CD4-positive, alpha-beta T cell treated with Interleukin-15 for 1 hour (primary cell): ENCODE results near the gene SNX9.
"Not testable (repeated sequence)": the region's sequence is repeated elsewhere in the genome, so short reads cannot be mapped to it uniquely, and the experiment has no call there.

Source experiments
- DNase-seq: peaks from one replicate; pipeline ENCODE4 v3.0.0-alpha.2; 2020

Gene SNX9

DNA sequence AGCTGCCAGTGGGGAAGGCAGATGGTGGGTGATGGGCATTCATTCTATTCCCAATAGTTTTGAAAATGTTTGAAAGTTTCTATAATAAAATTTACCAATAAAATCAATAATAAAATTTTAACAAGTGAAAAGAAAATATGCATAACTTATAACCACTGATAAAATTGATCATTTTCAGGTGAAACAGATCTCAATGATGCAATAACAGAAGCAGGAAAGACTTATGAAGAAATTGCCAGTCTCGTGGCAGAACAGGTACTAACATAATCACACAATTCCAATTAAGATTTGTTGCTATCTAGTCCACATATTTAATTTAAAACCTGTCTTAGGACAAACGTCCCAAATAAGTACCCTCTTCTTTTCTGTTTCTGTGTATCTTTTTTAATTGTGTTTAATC lies 112.7 kb downstream of the SNX9 start:
- no peak for DNase-seq

- no peak for DNase-seq
Measured at GRCh38 chr6:157937318-157937717, 114.3 kb downstream of the SNX9 start.

- no peak for DNase-seq
Measured at GRCh38 chr6:157937916-157938315, 114.9 kb downstream of the SNX9 start.

- not testable (repeated sequence) for DNase-seq
Measured at GRCh38 chr6:157940375-157941036, 117.5 kb downstream of the SNX9 start.

DNA sequence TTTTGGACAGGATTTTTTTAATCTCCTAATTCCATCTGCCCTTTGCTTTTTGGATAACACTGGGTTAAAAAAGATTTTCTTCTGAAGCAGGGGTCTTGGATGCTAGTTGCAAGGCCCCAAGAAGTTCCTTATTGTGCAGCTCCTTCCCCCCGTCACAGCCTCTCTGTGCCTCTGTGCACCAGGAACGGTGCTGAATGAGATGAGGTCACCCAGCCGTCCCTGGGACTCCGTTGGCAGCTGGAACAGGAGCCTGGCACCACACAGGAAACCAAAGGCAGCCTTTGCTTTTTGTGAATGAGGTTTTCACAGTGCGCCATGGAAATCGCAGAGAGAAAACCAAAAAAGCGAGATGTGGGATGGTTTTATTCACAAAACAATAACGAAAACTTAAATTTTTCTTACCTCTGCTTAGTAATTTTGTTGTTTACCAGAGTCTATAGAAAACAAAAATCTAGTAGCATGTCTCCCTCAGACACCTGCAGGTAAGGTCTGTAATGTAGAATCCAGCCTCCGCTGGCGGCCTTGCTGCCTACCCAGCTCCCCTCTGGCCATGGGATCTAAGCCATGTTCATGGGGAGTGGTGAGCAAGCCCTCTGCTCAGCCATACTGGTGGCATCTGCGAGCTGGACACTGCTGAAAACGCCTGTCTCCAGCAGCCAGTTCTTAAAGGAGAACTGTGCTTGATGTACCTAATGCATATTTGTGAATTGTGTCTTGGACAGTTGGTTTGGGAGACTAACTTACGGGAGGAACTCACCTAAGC lies 118.2 kb downstream of the SNX9 start:
- DNase-seq = no peak

DNA sequence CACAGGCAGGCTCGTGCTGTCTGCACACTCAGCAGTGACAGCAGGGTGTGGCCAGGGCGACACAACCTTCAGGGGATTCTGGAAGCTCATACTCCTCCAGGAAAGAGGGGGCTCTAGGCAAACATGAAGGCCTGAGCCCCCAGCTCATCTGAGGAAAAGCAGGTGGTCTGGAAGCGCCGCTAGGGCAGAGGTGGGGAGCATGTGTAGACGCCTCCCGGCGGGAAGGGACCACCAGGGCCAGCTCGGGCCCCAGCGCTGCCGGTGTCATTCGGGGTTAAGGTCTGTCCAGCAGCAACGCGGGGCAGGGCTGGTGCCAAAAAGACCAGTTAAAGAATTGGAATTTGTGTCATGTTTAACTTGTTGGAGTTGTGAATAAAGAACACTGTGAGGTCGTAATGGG lies 119.3 kb downstream of the SNX9 start:
- DNase-seq = no peak

DNA sequence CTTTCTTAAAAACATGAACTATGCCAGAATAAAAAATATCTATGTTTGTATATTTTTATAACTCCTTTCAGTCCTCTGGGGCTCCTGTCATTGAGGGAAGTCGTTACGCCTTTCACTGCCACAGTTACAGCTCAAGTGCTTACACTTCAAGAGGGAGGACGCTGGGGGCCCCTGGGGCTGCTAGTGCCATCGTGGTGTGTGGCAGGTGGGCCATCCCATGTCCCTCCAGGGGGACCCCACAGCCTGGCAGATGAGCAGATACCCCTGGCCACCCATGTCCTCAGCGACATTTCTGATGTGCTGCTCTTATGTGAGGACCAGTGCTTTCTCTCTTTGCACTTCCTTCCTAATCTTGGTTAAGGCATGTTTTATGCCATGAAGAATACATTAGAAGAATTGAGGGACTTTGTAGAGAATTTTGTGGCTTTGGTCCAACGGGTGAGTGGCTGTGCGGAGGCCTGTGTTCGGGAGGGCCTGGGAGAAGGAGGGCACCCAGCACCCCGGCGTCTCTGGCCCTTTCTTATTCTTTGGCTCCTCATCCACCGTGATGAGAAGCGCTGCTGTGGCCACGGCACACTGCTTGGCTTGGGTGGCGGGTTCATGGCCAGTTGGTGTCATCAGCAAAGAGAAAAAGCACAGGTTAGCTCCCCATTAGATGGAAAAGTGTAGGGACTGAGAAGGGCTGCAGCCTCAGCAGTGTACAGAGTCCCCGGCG lies 120.4 kb downstream of the SNX9 start:
- DNase-seq = no peak

GRCh38 chr6:157943964-157944283 lies 120.9 kb downstream of the SNX9 start:
- DNase-seq = no peak

- DNase-seq = no peak
Measured at GRCh38 chr6:157944983-157945931, 122.2 kb downstream of the SNX9 start.

DNA sequence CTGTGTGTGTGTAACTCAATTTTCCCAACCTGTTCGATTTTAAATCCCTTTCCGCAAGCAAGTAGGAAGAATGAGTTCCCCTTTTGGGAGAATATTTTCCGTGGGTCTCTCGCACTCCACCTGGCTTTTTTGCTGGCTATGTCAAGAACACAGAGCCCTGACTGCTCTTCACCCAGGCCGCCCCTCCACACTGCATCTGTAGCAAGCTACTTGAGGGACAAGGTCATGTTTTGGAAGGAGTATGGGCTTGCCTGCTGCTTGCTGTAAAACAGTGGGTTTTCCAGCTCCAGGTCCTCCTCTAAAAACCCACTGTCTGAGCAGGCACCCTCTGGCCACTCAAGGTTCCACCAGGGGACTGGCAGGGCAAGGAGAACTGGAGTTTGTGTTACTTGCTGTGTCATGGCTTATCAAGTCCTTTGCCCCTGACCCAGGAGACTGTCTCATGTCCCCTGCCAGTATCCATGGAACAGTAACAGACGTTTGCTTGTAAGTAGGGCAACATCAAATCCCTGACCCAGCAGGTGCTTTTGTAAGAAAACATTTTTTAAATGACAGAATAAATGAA lies 123.1 kb downstream of the SNX9 start:
- DNase-seq = no peak

- DNase-seq = no peak
Measured at GRCh38 chr6:157946865-157947532, 124.0 kb downstream of the SNX9 start.

DNA sequence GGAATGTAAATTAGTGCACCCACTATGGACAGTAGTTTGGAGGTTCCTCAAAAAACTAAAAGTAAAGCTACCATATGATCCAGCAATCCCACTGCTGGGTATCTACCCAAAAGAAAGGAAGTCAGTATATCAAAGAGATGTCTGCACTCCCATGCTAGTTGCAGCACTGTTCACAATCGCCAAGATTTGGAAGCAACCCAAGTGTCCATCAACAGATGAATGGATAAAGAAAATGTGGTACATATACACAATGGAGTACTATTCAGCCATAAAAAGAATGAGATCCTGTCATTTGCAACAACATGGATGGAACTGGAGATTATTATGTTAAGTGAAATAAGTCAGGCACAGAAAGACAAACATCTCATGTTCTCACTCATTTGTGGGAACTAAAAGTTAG lies 127.9 kb downstream of the SNX9 start:
- DNase-seq = not testable (repeated sequence)

DNA sequence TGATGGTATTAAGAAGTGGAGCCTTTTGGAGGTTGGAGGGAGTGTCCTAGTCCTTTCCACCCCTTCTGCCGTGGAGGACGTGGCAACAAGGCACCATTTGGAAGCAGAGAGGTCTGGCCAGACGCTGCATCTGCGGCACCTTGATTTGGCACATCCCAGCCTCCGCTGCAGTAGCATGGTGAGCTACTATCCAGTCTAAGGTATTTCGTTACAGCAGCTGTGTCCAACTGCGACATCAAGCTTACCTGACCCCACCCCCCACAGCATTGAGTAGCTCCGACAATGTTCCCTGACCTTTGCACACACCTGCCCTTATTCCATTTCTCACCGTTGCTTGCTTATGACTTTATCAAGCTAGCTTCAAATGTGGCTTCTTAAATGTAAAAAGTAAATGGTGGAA lies 128.8 kb downstream of the SNX9 start:
- no peak for DNase-seq

DNA sequence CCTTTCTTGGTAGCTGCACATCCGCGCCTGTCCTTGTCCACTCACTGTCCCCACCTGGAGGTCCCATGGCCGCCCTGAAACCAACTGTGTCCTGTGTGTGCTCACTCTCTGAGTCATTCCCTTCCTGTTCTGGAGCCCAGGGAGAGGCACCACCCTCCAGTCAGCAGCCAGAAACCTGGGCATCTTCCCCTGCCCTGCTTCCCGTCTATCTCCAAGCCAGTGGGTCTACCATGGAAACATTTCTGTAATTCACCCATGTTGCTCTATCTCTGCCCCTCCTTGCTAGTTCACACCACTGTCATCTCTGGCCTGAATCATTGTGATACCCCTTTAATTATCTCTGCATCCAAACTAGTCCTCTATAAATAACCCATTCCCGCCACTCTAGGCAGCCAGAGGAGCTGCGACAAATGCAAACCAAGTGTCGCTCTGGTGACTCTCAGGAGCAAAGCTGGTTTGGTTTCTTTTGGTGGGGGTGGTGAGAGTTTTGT lies 129.9 kb downstream of the SNX9 start:
- DNase-seq = no peak

GRCh38 chr6:157953580-157954091 lies 130.6 kb downstream of the SNX9 start:
- no peak for DNase-seq

- DNase-seq = no peak
Measured at GRCh38 chr6:157954150-157955117, 131.4 kb downstream of the SNX9 start.

DNA sequence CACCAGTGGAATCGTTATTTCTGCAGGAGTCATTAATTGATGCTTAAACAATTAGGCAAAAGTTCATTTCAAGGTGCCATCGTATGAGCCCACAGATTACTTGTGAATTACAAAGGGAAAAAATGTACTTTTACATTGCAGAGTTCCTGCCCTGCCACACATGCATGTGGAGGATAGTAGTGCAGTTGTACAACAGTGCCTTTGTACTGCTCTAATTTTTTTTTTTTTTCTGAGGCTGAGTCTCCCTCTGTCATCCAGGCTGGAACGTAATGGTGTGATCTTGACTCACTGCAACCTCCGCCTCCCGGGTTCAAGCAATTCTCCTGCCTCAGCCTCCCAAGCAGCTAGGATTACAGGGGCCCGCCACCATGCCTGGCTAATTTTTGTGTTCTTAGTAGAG lies 132.6 kb downstream of the SNX9 start:
- DNase-seq = no peak

- DNase-seq = no peak
Measured at GRCh38 chr6:157956171-157956730, 133.2 kb downstream of the SNX9 start.

DNA sequence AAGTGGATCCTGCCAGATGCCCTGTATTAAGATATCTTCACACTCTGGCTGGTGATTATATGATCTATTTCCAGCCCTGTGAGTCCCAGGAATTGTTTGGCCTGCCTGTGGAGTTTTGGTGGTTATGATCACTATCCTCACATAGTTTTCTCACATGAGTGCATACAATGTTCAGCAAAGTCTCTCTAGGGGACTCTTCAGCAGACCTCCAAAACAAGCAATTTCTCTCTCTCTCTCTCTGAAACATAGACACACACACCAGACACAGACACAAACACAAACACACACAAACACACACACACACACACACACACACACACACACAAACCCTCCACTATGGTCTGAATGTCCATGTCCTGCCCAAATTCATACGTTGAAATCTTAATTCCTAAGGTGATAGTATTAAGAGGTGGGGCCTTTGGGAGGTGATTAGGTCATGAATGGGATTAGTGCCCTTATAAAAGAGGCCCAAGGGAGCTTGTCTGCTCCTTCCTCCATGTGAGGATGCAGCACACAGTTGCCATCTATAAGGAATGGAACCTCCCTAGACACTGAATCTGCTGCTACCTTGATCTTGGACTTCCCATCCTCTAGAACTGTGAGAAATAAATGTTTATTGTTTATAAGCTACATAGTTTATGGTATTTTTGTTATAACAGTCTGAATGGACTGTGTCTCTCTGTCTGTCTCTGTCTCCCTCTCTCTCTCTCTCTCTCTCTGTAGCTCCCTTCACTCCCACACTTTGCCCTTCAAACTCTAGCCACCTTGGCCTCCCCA lies 136.6 kb downstream of the SNX9 start:
- DNase-seq = no peak
